Measurements from ENCODE around the gene DOCK10.

DOCK10 gene

GRCh38 chr2:225011585-225011984 lies 30.7 kb downstream of the DOCK10 start:
- H3K9me3 ChIP-seq (ENCODE audit: control insufficient read depth, insufficient read depth, low read length): no peaks in the 10 kb centered on the region
- peaks cover 28% of the 10 kb centered on the region for H3K4me1 ChIP-seq (ENCODE audit: control insufficient read depth, insufficient read depth, low read length)
- H3K27ac ChIP-seq (ENCODE audit: low read depth, low read length): no peak overlapping the region
- no peaks in the 10 kb centered on the region for H3K36me3 ChIP-seq (ENCODE audit: control insufficient read depth, insufficient read depth, low read length)
- no peak overlapping the region for H3K4me3 ChIP-seq (ENCODE audit: low read depth, low read length)
- no peak overlapping the region for H3K9ac ChIP-seq (ENCODE audit: low read depth, low read length)
- no peaks in the 10 kb centered on the region for H3K27me3 ChIP-seq (ENCODE audit: control insufficient read depth, insufficient read depth, low read length)

GRCh38 chr2:225010804-225011203 lies 31.5 kb downstream of the DOCK10 start:
- H3K9ac ChIP-seq (ENCODE audit: low read depth, low read length): no peak overlapping the region
- no peaks in the 10 kb centered on the region for H3K9me3 ChIP-seq (ENCODE audit: control insufficient read depth, insufficient read depth, low read length)
- H3K36me3 ChIP-seq (ENCODE audit: control insufficient read depth, insufficient read depth, low read length): no peaks in the 10 kb centered on the region
- peaks cover 28% of the 10 kb centered on the region for H3K4me1 ChIP-seq (ENCODE audit: control insufficient read depth, insufficient read depth, low read length)
- H3K27ac ChIP-seq (ENCODE audit: low read depth, low read length): no peak overlapping the region
- H3K4me3 ChIP-seq (ENCODE audit: low read depth, low read length): no peak overlapping the region
- no peaks in the 10 kb centered on the region for H3K27me3 ChIP-seq (ENCODE audit: control insufficient read depth, insufficient read depth, low read length)

- H3K27me3 ChIP-seq (ENCODE audit: control insufficient read depth, insufficient read depth, low read length): no peaks in the 10 kb centered on the region
- no peaks in the 10 kb centered on the region for H3K36me3 ChIP-seq (ENCODE audit: control insufficient read depth, insufficient read depth, low read length)
- no peak overlapping the region for H3K4me3 ChIP-seq (ENCODE audit: low read depth, low read length)
- H3K4me1 ChIP-seq (ENCODE audit: control insufficient read depth, insufficient read depth, low read length): peaks cover 28% of the 10 kb centered on the region
- H3K9ac ChIP-seq (ENCODE audit: low read depth, low read length): no peak overlapping the region
- H3K27ac ChIP-seq (ENCODE audit: low read depth, low read length): peak overlapping the region; percentile 7
- H3K9me3 ChIP-seq (ENCODE audit: control insufficient read depth, insufficient read depth, low read length): no peaks in the 10 kb centered on the region
Observed at GRCh38 chr2:225009768-225010167, 32.5 kb downstream of the DOCK10 start.

- Histone ChIP-seq H3K9ac (ENCODE audit: low read depth, low read length) (no peak overlapping the region), H3K4me3 (ENCODE audit: low read depth, low read length) (no peak overlapping the region), H3K4me1 (ENCODE audit: control insufficient read depth, insufficient read depth, low read length) (peaks cover 28% of the 10 kb centered on the region), H3K27me3 (ENCODE audit: control insufficient read depth, insufficient read depth, low read length) (no peaks in the 10 kb centered on the region), H3K36me3 (ENCODE audit: control insufficient read depth, insufficient read depth, low read length) (no peaks in the 10 kb centered on the region), H3K27ac (ENCODE audit: low read depth, low read length) (no peak overlapping the region), H3K9me3 (ENCODE audit: control insufficient read depth, insufficient read depth, low read length) (no peaks in the 10 kb centered on the region)
Observed at GRCh38 chr2:225008935-225009334, 33.3 kb downstream of the DOCK10 start.

GRCh38 chr2:225008179-225008856 lies 34.0 kb downstream of the DOCK10 start:
- H3K9me3 ChIP-seq (ENCODE audit: control insufficient read depth, insufficient read depth, low read length): no peaks in the 10 kb centered on the region
- H3K27ac ChIP-seq (ENCODE audit: low read depth, low read length): no peak overlapping the region
- H3K9ac ChIP-seq (ENCODE audit: low read depth, low read length): no peak overlapping the region

GRCh38 chr2:225006730-225007129 lies 35.5 kb downstream of the DOCK10 start:
- Histone ChIP-seq H3K27me3 (ENCODE audit: control insufficient read depth, insufficient read depth, low read length) (no peaks in the 10 kb centered on the region), H3K27ac (ENCODE audit: low read depth, low read length) (no peak overlapping the region), H3K36me3 (ENCODE audit: control insufficient read depth, insufficient read depth, low read length) (no peaks in the 10 kb centered on the region), H3K9me3 (ENCODE audit: control insufficient read depth, insufficient read depth, low read length) (no peaks in the 10 kb centered on the region), H3K4me3 (ENCODE audit: low read depth, low read length) (no peak overlapping the region), H3K9ac (ENCODE audit: low read depth, low read length) (no peak overlapping the region), H3K4me1 (ENCODE audit: control insufficient read depth, insufficient read depth, low read length) (peaks cover 21% of the 10 kb centered on the region)

More at GRCh38 chr2:225008179-225008856, 34.0 kb downstream of the DOCK10 start:
- Histone ChIP-seq H3K4me1 (ENCODE audit: control insufficient read depth, insufficient read depth, low read length) (peaks cover 22% of the 10 kb centered on the region), H3K27me3 (ENCODE audit: control insufficient read depth, insufficient read depth, low read length) (no peaks in the 10 kb centered on the region), H3K36me3 (ENCODE audit: control insufficient read depth, insufficient read depth, low read length) (no peaks in the 10 kb centered on the region), H3K4me3 (ENCODE audit: low read depth, low read length) (no peak overlapping the region)

- H3K27ac ChIP-seq (ENCODE audit: low read depth, low read length): no peak overlapping the region
- no peaks in the 10 kb centered on the region for H3K27me3 ChIP-seq (ENCODE audit: control insufficient read depth, insufficient read depth, low read length)
- no peaks in the 10 kb centered on the region for H3K36me3 ChIP-seq (ENCODE audit: control insufficient read depth, insufficient read depth, low read length)
- H3K9me3 ChIP-seq (ENCODE audit: control insufficient read depth, insufficient read depth, low read length): no peaks in the 10 kb centered on the region
- no peak overlapping the region for H3K9ac ChIP-seq (ENCODE audit: low read depth, low read length)
- H3K4me1 ChIP-seq (ENCODE audit: control insufficient read depth, insufficient read depth, low read length): peaks cover 6% of the 10 kb centered on the region
- H3K4me3 ChIP-seq (ENCODE audit: low read depth, low read length): no peak overlapping the region
Observed at GRCh38 chr2:225004597-225004996, 37.7 kb downstream of the DOCK10 start.

- H3K9ac ChIP-seq (ENCODE audit: low read depth, low read length): no peak overlapping the region
- H3K27ac ChIP-seq (ENCODE audit: low read depth, low read length): no peak overlapping the region
- no peaks in the 10 kb centered on the region for H3K4me1 ChIP-seq (ENCODE audit: control insufficient read depth, insufficient read depth, low read length)
- H3K4me3 ChIP-seq (ENCODE audit: low read depth, low read length): no peak overlapping the region
- no peaks in the 10 kb centered on the region for H3K27me3 ChIP-seq (ENCODE audit: control insufficient read depth, insufficient read depth, low read length)
- H3K36me3 ChIP-seq (ENCODE audit: control insufficient read depth, insufficient read depth, low read length): no peaks in the 10 kb centered on the region
- H3K9me3 ChIP-seq (ENCODE audit: control insufficient read depth, insufficient read depth, low read length): no peaks in the 10 kb centered on the region
Observed at GRCh38 chr2:225002656-225003045, 39.6 kb downstream of the DOCK10 start.

GRCh38 chr2:225002039-225002655 lies 40.1 kb downstream of the DOCK10 start:
- H3K27ac ChIP-seq (ENCODE audit: low read depth, low read length): no peak overlapping the region
- H3K4me3 ChIP-seq (ENCODE audit: low read depth, low read length): no peak overlapping the region
- no peaks in the 10 kb centered on the region for H3K9me3 ChIP-seq (ENCODE audit: control insufficient read depth, insufficient read depth, low read length)
- H3K36me3 ChIP-seq (ENCODE audit: control insufficient read depth, insufficient read depth, low read length): no peaks in the 10 kb centered on the region
- no peaks in the 10 kb centered on the region for H3K27me3 ChIP-seq (ENCODE audit: control insufficient read depth, insufficient read depth, low read length)
- H3K4me1 ChIP-seq (ENCODE audit: control insufficient read depth, insufficient read depth, low read length): no peaks in the 10 kb centered on the region
- H3K9ac ChIP-seq (ENCODE audit: low read depth, low read length): no peak overlapping the region

- no peaks in the 10 kb centered on the region for H3K4me1 ChIP-seq (ENCODE audit: control insufficient read depth, insufficient read depth, low read length)
- H3K27ac ChIP-seq (ENCODE audit: low read depth, low read length): no peak overlapping the region
- H3K9me3 ChIP-seq (ENCODE audit: control insufficient read depth, insufficient read depth, low read length): no peaks in the 10 kb centered on the region
- no peaks in the 10 kb centered on the region for H3K36me3 ChIP-seq (ENCODE audit: control insufficient read depth, insufficient read depth, low read length)
- H3K9ac ChIP-seq (ENCODE audit: low read depth, low read length): no peak overlapping the region
- no peak overlapping the region for H3K4me3 ChIP-seq (ENCODE audit: low read depth, low read length)
- H3K27me3 ChIP-seq (ENCODE audit: control insufficient read depth, insufficient read depth, low read length): no peaks in the 10 kb centered on the region
Observed at GRCh38 chr2:224999754-225000153, 42.5 kb downstream of the DOCK10 start.

- Histone ChIP-seq H3K9ac (ENCODE audit: low read depth, low read length) (no peak overlapping the region), H3K9me3 (ENCODE audit: control insufficient read depth, insufficient read depth, low read length) (no peaks in the 10 kb centered on the region), H3K36me3 (ENCODE audit: control insufficient read depth, insufficient read depth, low read length) (no peaks in the 10 kb centered on the region), H3K27me3 (ENCODE audit: control insufficient read depth, insufficient read depth, low read length) (no peaks in the 10 kb centered on the region), H3K4me3 (ENCODE audit: low read depth, low read length) (no peak overlapping the region), H3K27ac (ENCODE audit: low read depth, low read length) (no peak overlapping the region), H3K4me1 (ENCODE audit: control insufficient read depth, insufficient read depth, low read length) (no peaks in the 10 kb centered on the region)
Observed at GRCh38 chr2:224999321-224999720, 42.9 kb downstream of the DOCK10 start.
